AG04449 (cell line): ENCODE measurements around the gene KRT80.

Experiments
- CTCF ChIA-PET: fragments of 350-600 bp; formaldehyde crosslinking; extraction: SDS; loops from one replicate; lab custom pipeline; 2021; ENCODE audit warnings: antibody characterized with exemption; lab: Yijun Ruan, JAX
- POLR2A ChIA-PET: fragments of 400-600, 350-600 bp; formaldehyde crosslinking; extraction: SDS; loops from one replicate; lab custom pipeline; 2020; ENCODE audit warnings: antibody characterized with exemption, inconsistent platforms; lab: Yijun Ruan, JAX
- DNase-seq: peaks from one replicate; pipeline ENCODE4 v3.0.0-alpha.2; 2010; ENCODE audit warnings: low read depth, low spot score
- H3K4me3 ChIP-seq: 2 replicates; pipeline ENCODE4 v1.5.1; 2011; ENCODE audit warnings: low read depth, mild to moderate bottlenecking, control low read depth, low read length
- CTCF ChIP-seq: IDR thresholded peaks from one replicate; pipeline ENCODE4 v1.5.1; 2011; ENCODE audit warnings: mild to moderate bottlenecking, moderate library complexity, low read length, control low read depth, inconsistent platforms; ENCODE audit not compliant: insufficient read depth; ENCODE audit errors: missing control alignments

Gene KRT80

GRCh38 chr12:52139579-52140062 lies 52.2 kb downstream of the KRT80 start:
- peak; percentile 58 for TF ChIP-seq CTCF
- no peak overlapping the region for H3K4me3 ChIP-seq
- no peak for DNase-seq
- ChIA-PET POLR2A (no interaction called here), CTCF (interaction anchor here (0.7 to 11.1 kb wide), 17 partner anchors 9 to 841 kb away, joined by 3 to 87 read pairs (median 5); no protein-coding TSS in a partner anchor)

- H3K4me3 ChIP-seq, result no peak overlapping the region
- no peak for DNase-seq
- POLR2A ChIA-PET, result no interaction called here
- CTCF ChIA-PET, result interaction anchor here (1.0 to 11.1 kb wide), 13 partner anchors 9 to 841 kb away, joined by 3 to 87 read pairs (median 5); no protein-coding TSS in a partner anchor
- no peak for TF ChIP-seq CTCF
Observed at GRCh38 chr12:52139147-52139546, 52.7 kb downstream of the KRT80 start.

GRCh38 chr12:52137746-52138145 lies 54.1 kb downstream of the KRT80 start:
- ChIA-PET CTCF (interaction anchor here (0.9 to 11.1 kb wide), 7 partner anchors 9 to 743 kb away, joined by 3 to 87 read pairs (median 3); no protein-coding TSS in a partner anchor), POLR2A (no interaction called here)
- no peak overlapping the region for H3K4me3 ChIP-seq
- DNase-seq, result no peak
- TF ChIP-seq CTCF, result no peak

- POLR2A ChIA-PET, result no interaction called here
- CTCF ChIA-PET, result interaction anchor here (0.6 to 12.8 kb wide), 4 partner anchors 8 to 747 kb away, joined by 4 to 387 read pairs (median 46); no protein-coding TSS in a partner anchor
- no peak overlapping the region for H3K4me3 ChIP-seq
- DNase-seq, result no peak
- TF ChIP-seq CTCF, result no peak
Observed at GRCh38 chr12:52132754-52133161, 59.1 kb downstream of the KRT80 start.

- POLR2A ChIA-PET, result no interaction called here
- CTCF ChIA-PET, result interaction anchor here (0.8 to 12.8 kb wide), 5 partner anchors 7 to 104 kb away, joined by 3 to 387 read pairs (median 9); no protein-coding TSS in a partner anchor
- DNase-seq, result no peak
- no peak for TF ChIP-seq CTCF
- H3K4me3 ChIP-seq, result no peak overlapping the region
Observed at GRCh38 chr12:52130711-52131110, 61.1 kb downstream of the KRT80 start.

GRCh38 chr12:52127683-52128450 lies 63.9 kb downstream of the KRT80 start:
- no peak overlapping the region for H3K4me3 ChIP-seq
- DNase-seq, result no peak
- CTCF ChIA-PET, result interaction anchor here (0.6 to 12.8 kb wide), 7 partner anchors 8 to 124 kb away, joined by 3 to 387 read pairs (median 5); no protein-coding TSS in a partner anchor
- no peak for TF ChIP-seq CTCF
- POLR2A ChIA-PET, result no interaction called here
